Measurements from ENCODE around the gene GDE1. TPM values are rescaled to one million over a fixed set of nuclear protein-coding genes. Genes with fewer than 3 reads are reported as not detected.
A peak's percentile ranks its signal among the peaks of the same experiment; 100 is the strongest.

GDE1 gene
- total RNA-seq, 2 donors from 2014 or later = 29.7 to 30.6 TPM

GRCh38 chr16:19532601-19533000 is 10.7 kb upstream of the GDE1 start:
- DNase-seq = no peak
- no peaks in the 10 kb centered on the region for H3K4me1 ChIP-seq
- no peak overlapping the region for H3K27ac ChIP-seq
- no peaks in the 10 kb centered on the region for H3K27me3 ChIP-seq
- 62 to 91% methylated on average over 1 of the region's 1 CpG for WGBS, 2 donors
- H3K4me3 ChIP-seq = no peak overlapping the region
- intact Hi-C loops (cut with DNase I) = no loop called here
- ATAC-seq = no peak
- H3K9me3 ChIP-seq = no peaks in the 10 kb centered on the region
- peaks cover 0 to 9% of the 10 kb centered on the region in 2 donors for H3K36me3 ChIP-seq (replicated peaks in 1 of 2; ENCODE audit: insufficient read depth in 1 of 2, low read depth in 2 of 2)
- TF ChIP-seq CTCF (IDR thresholded peaks at IDR 0.05) = no peak
- TF ChIP-seq POLR2A (IDR thresholded peaks at IDR 0.05) = no peak

DNA sequence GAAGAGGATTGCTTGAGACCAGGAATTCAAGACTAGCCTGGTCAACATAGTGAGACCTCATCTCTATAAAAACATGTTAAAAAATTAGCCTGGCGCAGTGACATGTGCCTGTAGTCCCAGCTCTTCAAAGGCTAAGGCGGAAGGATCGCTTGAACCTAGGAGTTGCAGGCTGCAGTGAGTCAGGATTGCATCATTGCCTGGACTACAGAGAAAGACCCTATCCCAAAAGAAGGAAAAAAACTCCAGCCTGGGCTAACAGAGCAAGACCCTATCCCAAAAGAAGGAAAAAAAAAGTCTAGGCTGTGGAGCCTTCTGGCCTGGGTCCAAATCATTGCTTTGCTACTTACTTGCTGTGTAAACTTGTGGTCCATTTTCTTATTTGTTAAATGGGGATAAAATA is 6.8 kb upstream of the GDE1 start:
- 92 to 93% methylated on average over 3 of the region's 3 CpGs for WGBS, 2 donors

DNA sequence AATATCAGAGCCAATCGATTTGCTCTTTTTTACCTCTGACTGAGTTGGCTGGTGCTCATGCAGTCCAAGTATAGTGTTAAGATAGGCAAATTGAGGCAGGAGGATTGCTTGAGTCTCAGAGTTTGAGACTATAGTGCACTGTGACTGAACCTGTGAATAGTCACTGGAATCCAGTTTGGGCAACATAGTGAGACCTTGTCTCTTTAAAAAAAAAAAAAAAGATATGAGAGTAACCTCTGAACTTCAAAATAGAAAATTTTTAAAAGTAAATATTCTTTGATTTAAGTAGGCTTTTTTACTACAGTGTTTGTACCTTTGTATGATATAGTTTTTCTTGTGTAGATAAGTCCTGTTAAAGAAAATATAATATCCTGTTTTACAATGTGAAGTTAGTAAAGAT is 5.3 kb upstream of the GDE1 start:
- TF ChIP-seq CTCF (IDR thresholded peaks at IDR 0.05) = no peak
- TF ChIP-seq POLR2A (IDR thresholded peaks at IDR 0.05) = no peak
- intact Hi-C loops (cut with DNase I) = no loop called here
- 77% methylated on average over 1 of the region's 1 CpG for WGBS, 2 donors
- no peak for ATAC-seq
- no peak for DNase-seq
- Histone ChIP-seq H3K9me3 (no peaks in the 10 kb centered on the region), H3K4me3 (no peak overlapping the region), H3K36me3 (replicated peaks in 1 of 2; ENCODE audit: insufficient read depth in 1 of 2, low read depth in 2 of 2) (no peaks in the 10 kb centered on the region), H3K4me1 (peaks cover 22% of the 10 kb centered on the region), H3K27me3 (no peaks in the 10 kb centered on the region), H3K27ac (no peak overlapping the region)

More for the DNA sequence above, 6.8 kb upstream of the GDE1 start:
- Histone ChIP-seq H3K27ac (no peak overlapping the region), H3K36me3 (replicated peaks in 1 of 2; ENCODE audit: insufficient read depth in 1 of 2, low read depth in 2 of 2) (peaks cover 0 to 1% of the 10 kb centered on the region in 2 donors), H3K27me3 (no peaks in the 10 kb centered on the region), H3K4me3 (no peak overlapping the region), H3K4me1 (peaks cover 15% of the 10 kb centered on the region), H3K9me3 (no peaks in the 10 kb centered on the region)
- no peak for DNase-seq
- no peak for TF ChIP-seq CTCF (IDR thresholded peaks at IDR 0.05)
- TF ChIP-seq POLR2A (IDR thresholded peaks at IDR 0.05) = no peak
- intact Hi-C loops (cut with DNase I) = no loop called here
- ATAC-seq = no peak

DNA sequence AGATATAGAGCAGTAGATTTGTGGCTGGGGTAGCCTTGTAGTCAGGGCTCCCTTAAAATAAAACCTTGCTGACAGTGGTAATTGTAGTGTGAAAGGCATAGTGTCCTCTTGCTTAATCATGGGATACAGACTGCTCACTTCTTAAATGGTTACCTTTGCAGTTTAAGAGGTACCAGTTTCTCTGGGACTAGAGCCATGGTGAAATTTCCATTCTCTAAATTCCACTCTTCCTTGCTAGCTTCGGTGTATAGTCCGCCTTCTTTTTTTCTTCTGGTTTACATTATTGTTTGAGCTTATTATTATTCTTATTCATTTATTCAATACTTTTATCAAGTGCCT is 3.5 kb upstream of the GDE1 start:
- no peaks in the 10 kb centered on the region for H3K36me3 ChIP-seq (replicated peaks in 1 of 2; ENCODE audit: insufficient read depth in 1 of 2, low read depth in 2 of 2)
- no peak overlapping the region for H3K4me3 ChIP-seq
- H3K27ac ChIP-seq = no peak overlapping the region
- intact Hi-C loops (cut with DNase I) = no loop called here
- H3K4me1 ChIP-seq = peaks cover 29% of the 10 kb centered on the region
- no peak for DNase-seq
- H3K9me3 ChIP-seq = no peaks in the 10 kb centered on the region
- TF ChIP-seq CTCF (IDR thresholded peaks at IDR 0.05) = no peak
- no peak for TF ChIP-seq POLR2A (IDR thresholded peaks at IDR 0.05)
- 86 to 91% methylated on average over 2 of the region's 2 CpGs for WGBS, 2 donors
- no peaks in the 10 kb centered on the region for H3K27me3 ChIP-seq
- no peak for ATAC-seq

DNA sequence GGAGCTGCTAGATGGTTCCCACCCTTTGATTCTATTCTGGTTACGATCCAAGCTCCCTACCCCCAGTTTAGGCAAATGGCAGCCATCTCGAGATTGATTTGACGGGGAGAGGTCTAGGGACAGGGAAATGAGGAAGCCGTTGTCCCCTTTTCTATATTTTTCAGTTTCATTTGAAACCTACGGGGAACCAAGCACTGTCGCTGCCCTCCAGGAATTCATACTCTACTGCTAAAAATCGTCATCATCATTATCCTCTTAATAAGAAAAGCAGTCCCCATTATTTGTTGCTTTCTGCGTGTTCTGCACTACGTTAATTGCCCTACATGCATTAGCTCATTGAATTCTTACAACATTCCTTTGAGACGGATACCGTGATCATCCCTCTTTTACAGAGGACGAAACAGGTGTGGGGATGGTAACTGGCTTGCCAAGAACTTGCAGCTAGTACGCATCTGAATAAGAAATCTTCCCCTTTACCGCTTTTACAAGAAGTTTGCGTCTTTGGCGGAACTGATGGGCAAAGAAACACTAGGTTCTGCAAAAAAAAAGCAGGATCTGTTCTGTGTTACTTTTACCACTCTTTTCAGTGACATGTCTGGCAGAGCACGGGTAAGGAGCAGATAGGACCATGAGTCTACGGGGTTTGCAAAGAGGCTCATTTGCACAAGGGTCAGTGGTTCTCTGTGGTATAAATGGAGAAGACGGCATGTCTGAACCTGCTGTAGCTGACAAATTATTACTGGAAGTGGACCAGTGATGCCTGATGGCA is 2.9 kb upstream of the GDE1 start:
- Histone ChIP-seq H3K4me3 (peak overlapping the region in 1 of 2 donors; percentile 100), H3K9me3 (no peaks in the 10 kb centered on the region), H3K27me3 (no peaks in the 10 kb centered on the region), H3K36me3 (replicated peaks in 1 of 2; ENCODE audit: insufficient read depth in 1 of 2, low read depth in 2 of 2) (no peaks in the 10 kb centered on the region), H3K4me1 (peaks cover 33% of the 10 kb centered on the region), H3K27ac (peak overlapping the region in 2 of 4 donors; percentile 19 to 70)
- ATAC-seq (no peak), DNase-seq (no peak)
- intact Hi-C loops (cut with DNase I) = no loop called here
- TF ChIP-seq CTCF (IDR thresholded peaks at IDR 0.05) (no peak), POLR2A (IDR thresholded peaks at IDR 0.05) (no peak)
- WGBS, 2 donors = 21 to 38% methylated on average over 19 of the region's 19 CpGs
